GM21390 (cell line): ENCODE measurements around the gene IL20RA.
A peak's percentile ranks its signal among the peaks of the same experiment; 100 is the strongest.
"Not testable (repeated sequence)": the region's sequence is repeated elsewhere in the genome, so short reads cannot be mapped to it uniquely, and the experiment has no call there.

Source experiments
- ATAC-seq: cut with Tn5 transposase; IDR thresholded peaks from one replicate; pipeline ENCODE4 v1.9.1; 2021; ENCODE audit not compliant: unreplicated experiment

IL20RA gene, protein sequence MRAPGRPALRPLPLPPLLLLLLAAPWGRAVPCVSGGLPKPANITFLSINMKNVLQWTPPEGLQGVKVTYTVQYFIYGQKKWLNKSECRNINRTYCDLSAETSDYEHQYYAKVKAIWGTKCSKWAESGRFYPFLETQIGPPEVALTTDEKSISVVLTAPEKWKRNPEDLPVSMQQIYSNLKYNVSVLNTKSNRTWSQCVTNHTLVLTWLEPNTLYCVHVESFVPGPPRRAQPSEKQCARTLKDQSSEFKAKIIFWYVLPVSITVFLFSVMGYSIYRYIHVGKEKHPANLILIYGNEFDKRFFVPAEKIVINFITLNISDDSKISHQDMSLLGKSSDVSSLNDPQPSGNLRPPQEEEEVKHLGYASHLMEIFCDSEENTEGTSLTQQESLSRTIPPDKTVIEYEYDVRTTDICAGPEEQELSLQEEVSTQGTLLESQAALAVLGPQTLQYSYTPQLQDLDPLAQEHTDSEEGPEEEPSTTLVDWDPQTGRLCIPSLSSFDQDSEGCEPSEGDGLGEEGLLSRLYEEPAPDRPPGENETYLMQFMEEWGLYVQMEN

GRCh38 chr6:137044366-137045221 is at the start of gene IL20RA:
Gene IL20RA (minus strand): TSS chr6:137044965. CDS start chr6:137044728, 237 bp downstream.
- no peak for ATAC-seq

- no peak for ATAC-seq
These were observed 48.7 kb upstream of the IL20RA start for GRCh38 chr6:137093183-137094069.

GRCh38 chr6:137092018-137092417 is 47.3 kb upstream of the IL20RA start:
- ATAC-seq: no peak

DNA sequence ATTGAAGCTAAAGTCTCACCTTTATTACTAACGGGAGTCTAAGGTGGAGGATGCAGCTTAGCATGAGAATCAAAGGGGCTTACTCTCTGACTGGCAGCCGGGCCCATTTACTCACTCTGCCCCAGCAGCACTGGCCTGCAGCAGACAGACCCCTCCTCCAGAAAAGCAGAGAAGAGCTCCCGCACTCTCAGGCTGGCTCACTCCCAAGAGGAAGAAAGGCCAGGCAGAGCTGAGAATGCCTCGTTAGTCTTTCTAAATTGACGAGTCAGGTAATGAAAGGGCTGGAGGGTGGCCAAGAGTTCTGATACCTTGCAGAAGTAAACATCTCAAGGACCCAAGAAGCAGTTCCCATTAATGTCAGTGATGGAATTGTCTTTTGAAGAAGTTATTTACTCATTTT is 44.5 kb upstream of the IL20RA start:
- no peak for ATAC-seq

DNA sequence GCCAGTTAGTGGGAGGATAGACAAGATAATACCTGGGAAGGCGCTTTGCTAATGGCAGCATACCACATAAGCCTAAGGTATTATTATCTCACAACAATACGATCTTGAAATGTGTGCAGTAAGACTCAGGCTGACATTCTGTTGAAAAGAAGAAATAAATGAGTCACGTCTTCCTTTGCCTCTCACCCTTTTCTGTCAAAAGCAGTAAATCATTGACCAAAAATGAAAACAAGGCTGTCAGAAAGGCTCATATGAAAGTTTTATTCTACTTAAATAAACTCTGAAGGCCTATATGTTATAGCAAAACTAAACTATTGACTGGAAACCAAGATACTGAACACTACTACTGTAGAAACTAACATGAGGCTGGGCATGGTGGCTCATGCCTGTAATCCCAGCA is 43.1 kb upstream of the IL20RA start:
- ATAC-seq: no peak

- no peak for ATAC-seq
These were observed 41.3 kb upstream of the IL20RA start for GRCh38 chr6:137086031-137086430.

- no peak for ATAC-seq
These were observed 40.3 kb upstream of the IL20RA start for GRCh38 chr6:137084865-137085617.

GRCh38 chr6:137084090-137084489 is 39.3 kb upstream of the IL20RA start:
- no peak for ATAC-seq

GRCh38 chr6:137081997-137082396 is 37.2 kb upstream of the IL20RA start:
- no peak for ATAC-seq

DNA sequence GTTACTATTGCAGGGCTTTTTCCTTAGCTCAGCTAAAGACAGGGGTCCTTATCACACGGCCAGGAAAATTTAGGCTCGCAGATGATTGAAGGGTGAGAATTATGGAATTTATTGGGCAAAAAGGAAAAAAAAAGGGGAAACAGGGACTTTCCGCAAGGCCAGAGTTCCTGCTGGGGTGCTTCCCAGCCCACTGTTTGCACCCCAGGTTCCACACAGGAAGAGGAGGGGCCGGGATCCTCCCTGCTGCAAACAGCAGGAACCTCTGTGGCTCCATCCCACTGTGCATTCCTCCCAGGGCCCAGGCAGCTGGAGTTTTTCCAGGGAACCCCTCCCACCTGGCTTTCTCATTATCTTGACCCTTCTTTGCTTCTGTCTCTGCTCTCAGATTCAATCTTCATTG is 35.9 kb upstream of the IL20RA start:
- ATAC-seq: no peak

DNA sequence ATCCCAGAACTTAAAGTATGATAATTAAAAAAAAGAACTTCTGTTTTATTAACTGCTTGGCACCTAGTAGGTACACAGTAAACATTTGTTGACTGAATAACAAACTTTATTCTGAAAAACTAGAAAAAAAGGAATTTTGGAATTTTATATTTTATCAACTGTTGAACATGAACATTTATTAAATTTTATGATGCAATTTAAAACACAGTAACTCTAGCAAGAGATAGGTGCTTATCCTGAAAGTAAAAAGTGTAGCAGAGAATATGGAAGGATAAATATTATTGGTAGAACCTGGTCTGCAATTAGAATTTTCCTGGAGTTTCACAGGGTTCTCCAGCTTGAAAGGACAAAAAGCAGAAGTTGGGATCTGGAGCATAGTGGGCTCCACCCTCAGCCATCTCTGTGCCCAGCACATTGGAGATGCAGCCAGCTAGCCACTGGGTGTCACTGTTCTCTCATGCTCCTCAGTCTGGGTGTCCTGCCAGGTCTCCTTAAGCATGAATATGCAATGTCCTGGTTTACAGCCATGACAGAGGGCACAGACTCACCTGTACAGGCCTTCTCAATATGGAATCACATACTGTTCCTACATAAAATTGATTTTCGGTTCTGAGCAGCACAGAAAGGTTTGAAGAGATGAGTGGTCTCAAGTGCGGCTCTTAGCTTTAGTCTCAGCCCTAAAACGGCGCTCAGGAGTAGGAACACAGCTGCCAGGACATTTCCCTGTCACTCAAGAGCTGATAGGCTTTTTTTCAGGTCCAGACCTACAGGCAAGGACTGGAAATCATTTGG is 31.7 kb upstream of the IL20RA start:
- ATAC-seq: peak; percentile 100

DNA sequence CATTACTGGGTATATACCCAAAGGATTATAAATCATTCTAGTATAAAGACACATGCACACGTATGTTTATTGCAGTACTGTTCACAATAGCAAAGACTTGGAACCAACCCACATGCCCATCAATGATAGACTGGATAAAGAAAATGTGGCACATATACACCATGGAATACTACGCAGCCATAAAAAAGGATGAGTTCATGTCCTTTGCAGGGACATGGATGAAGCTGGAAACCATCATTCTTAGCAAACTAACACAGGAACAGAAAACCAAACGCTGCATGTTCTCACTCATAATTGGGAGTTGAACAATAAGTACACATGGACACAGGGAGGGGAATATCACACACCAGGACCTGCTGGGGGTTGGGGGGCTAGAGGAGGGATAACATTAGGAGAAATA is 31.0 kb upstream of the IL20RA start:
- not testable (repeated sequence) for ATAC-seq

- ATAC-seq: no peak
These were observed 25.5 kb upstream of the IL20RA start for GRCh38 chr6:137070303-137070702.

DNA sequence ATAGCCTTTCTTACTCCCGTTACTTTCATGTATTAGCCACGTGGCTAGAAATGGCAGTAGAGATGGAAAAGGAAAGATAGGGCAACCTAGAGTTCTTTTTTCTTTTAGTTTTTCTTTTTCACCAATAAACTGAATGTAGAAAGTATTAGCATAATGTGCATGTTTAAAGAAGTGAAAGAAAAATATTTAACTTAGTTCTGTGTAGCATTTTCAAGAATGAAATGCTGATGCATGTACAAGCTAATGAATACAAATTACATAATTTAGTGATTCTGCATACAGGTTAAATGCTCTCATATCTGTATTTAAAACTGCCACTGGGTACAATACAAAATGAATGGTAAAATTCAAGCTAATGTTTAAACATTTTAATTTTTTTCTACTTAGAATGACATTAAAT is 22.6 kb upstream of the IL20RA start:
- ATAC-seq: no peak

DNA sequence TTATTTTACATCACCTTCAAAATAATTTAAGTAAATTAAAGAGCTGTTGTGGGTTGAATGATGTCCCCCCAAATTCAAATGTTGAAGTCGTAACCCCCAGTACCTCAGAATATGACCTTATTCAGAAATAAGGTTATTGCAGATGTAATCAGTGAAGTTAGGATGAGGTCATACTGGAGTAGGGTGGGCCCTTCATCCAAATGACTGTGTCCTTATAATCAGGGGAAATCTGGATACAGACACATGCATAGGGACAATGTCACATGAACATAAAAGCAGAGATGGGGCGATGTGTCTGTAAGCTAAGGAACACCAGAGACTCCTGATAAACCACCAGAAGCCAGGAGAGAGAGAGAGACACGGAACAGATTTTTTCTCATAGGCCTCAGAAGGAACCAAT is 13.3 kb upstream of the IL20RA start:
- no peak for ATAC-seq

DNA sequence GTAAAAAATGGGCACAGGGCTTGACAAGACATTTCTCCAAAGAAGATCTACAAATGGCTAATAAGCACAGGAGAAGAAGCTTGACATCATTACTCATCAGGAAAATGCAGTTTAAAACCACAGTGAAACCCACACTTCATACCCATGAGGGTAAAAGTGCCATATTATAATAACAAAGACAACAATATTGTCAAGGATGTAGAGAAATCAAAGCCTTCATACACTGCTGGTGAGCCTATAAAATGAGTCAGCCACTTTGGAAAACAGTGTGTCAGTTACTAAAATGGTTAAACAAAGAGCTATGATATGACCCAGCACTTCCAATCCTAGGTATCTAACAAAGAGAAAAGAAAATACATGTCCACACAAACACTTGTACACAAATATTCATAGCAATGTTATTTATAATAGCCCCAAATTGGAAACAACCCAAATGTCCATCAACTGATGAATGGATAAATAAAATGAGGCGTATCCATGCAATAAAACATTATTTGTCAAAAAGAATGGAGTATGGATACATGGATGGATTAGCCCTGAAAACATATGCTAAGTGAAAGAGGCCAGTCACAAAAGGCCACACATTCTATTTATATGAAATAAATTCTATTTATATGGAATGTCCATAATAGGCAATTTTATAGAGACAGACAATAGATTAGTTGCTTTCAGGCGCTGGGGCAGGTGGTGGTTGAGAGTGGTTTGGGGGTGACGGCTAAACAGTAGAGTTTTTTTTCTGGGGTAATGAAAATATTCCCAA is 11.5 kb upstream of the IL20RA start:
- no peak for ATAC-seq

DNA sequence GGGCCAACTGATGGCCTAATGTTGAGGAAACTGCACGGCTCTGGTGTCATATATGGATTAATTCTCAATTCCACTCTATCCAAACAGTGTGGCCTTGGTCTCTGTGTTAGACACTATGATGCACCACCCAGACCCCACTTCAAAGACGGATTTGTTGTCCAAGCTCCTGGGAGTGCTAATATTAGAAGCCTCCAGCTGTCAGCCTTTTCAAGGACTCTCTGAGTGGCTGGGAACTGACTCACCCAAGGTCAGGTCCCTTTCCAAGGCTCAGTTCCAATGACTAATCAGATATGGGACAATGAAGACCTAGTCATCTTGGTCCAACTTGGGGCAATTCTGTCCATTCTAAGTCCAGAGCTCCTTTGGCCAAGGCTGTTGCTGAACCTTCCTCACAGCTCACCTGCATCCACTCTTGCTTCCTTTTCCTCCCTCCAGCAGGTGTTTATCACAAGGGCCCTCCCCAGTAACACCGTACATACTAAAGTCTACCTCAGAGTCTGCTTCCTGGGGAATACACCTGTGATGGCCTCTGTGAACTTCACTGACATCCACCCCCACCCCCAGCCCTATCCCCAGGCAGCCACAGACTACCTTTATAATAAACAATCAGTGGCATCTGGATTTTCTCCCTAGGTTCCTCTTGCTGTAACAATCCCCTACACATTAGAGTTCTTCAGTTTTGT is 7.2 kb upstream of the IL20RA start:
- ATAC-seq: no peak

- ATAC-seq: no peak
These were observed 4.3 kb upstream of the IL20RA start for GRCh38 chr6:137049095-137049494.
